Chondrocyte (in vitro differentiated cells): Measurements from ENCODE around the gene RBM28. TPM values are rescaled to one million over a fixed set of nuclear protein-coding genes. Genes with fewer than 3 reads are reported as not detected.

ENCODE experiments used
- DNase-seq: peaks from one replicate; pipeline ENCODE4 v3.0.0; 2021; ENCODE audit warnings: mixed read lengths, low spot score
- H3K27ac Mint-ChIP-seq: one replicate; pipeline ENCODE4 v1.8.0; 2021; ENCODE audit warnings: mild to moderate bottlenecking, moderate library complexity, mixed read lengths; ENCODE audit not compliant: unreplicated experiment
- H3K27me3 Mint-ChIP-seq: 2 replicates; pipeline ENCODE4 v1.8.0; 2021; ENCODE audit warnings: low read depth, mixed read lengths
- H3K36me3 Mint-ChIP-seq: 2 replicates; pipeline ENCODE4 v1.8.0; 2021; ENCODE audit warnings: low read depth, mixed read lengths
- H3K4me1 Mint-ChIP-seq: 2 replicates; pipeline ENCODE4 v1.8.0; 2021; ENCODE audit warnings: low read depth, mild to moderate bottlenecking, mixed read lengths
- H3K4me3 Mint-ChIP-seq: one replicate; pipeline ENCODE4 v1.8.0; 2021; ENCODE audit warnings: mild to moderate bottlenecking, moderate library complexity, mixed read lengths; ENCODE audit not compliant: unreplicated experiment
- H3K9me3 Mint-ChIP-seq: 2 replicates; pipeline ENCODE4 v1.8.0; 2021; ENCODE audit warnings: low read depth, mixed read lengths
- CTCF ChIP-seq: fragments of 200-600 bp; sonication (generic); IDR thresholded peaks from 2 replicates; pipeline ENCODE4 v1.5.0; 2021; ENCODE audit warnings: antibody characterized with exemption, mild to moderate bottlenecking, moderate library complexity
- total RNA-seq: library from RNA; stranded (reverse); gene quantifications from 3 replicates; pipeline ENCODE4 v1.2.1, GENCODE V29; 2021

Gene RBM28
- total RNA-seq, 1 donor from 2014 or later = 35.2 TPM

- H3K4me3 Mint-ChIP-seq = no peak overlapping the region
- peaks cover 14% of the 10 kb centered on the region for H3K4me1 Mint-ChIP-seq
Measured at GRCh38 chr7:128359336-128359735, 15.6 kb upstream of the RBM28 start.

GRCh38 chr7:128358233-128358632 is 14.5 kb upstream of the RBM28 start:
- Mint-ChIP-seq H3K9me3 (no peaks in the 10 kb centered on the region), H3K4me3 (no peak overlapping the region), H3K27me3 (peaks cover 27% of the 10 kb centered on the region), H3K27ac (no peak overlapping the region), H3K4me1 (peaks cover 14% of the 10 kb centered on the region), H3K36me3 (no peaks in the 10 kb centered on the region)
- TF ChIP-seq CTCF = no peak
- DNase-seq = no peak

More at GRCh38 chr7:128359336-128359735, 15.6 kb upstream of the RBM28 start:
- no peak for TF ChIP-seq CTCF
- no peak for DNase-seq
- Mint-ChIP-seq H3K27ac (no peak overlapping the region), H3K27me3 (peaks cover 30% of the 10 kb centered on the region), H3K9me3 (no peaks in the 10 kb centered on the region), H3K36me3 (no peaks in the 10 kb centered on the region)

GRCh38 chr7:128357217-128357613 is 13.5 kb upstream of the RBM28 start:
- Mint-ChIP-seq H3K4me1 (peaks cover 13% of the 10 kb centered on the region), H3K4me3 (no peak overlapping the region), H3K36me3 (no peaks in the 10 kb centered on the region), H3K27ac (no peak overlapping the region), H3K27me3 (peaks cover 24% of the 10 kb centered on the region), H3K9me3 (no peaks in the 10 kb centered on the region)
- TF ChIP-seq CTCF = no peak
- no peak for DNase-seq

- Mint-ChIP-seq H3K9me3 (no peaks in the 10 kb centered on the region), H3K27me3 (peaks cover 19% of the 10 kb centered on the region), H3K4me3 (no peak overlapping the region), H3K4me1 (peaks cover 8% of the 10 kb centered on the region), H3K27ac (no peak overlapping the region), H3K36me3 (no peaks in the 10 kb centered on the region)
- DNase-seq = no peak
- TF ChIP-seq CTCF = no peak
Measured at GRCh38 chr7:128356546-128357216, 13.0 kb upstream of the RBM28 start.

- H3K36me3 Mint-ChIP-seq = no peaks in the 10 kb centered on the region
- no peak for DNase-seq
- no peaks in the 10 kb centered on the region for H3K9me3 Mint-ChIP-seq
- peaks cover 32% of the 10 kb centered on the region for H3K27me3 Mint-ChIP-seq
- no peak for TF ChIP-seq CTCF
- H3K27ac Mint-ChIP-seq = no peak overlapping the region
- H3K4me1 Mint-ChIP-seq = no peaks in the 10 kb centered on the region
- H3K4me3 Mint-ChIP-seq = no peak overlapping the region
Measured at GRCh38 chr7:128353610-128354009, 9.9 kb upstream of the RBM28 start.
